HG03354 (cell line): ENCODE results near the gene KCNG2.
"Not testable (repeated sequence)": the region's sequence is repeated elsewhere in the genome, so short reads cannot be mapped to it uniquely, and the experiment has no call there.

Experiments used
- ATAC-seq: cut with Tn5 transposase; IDR thresholded peaks from one replicate; pipeline ENCODE4 v1.9.1; 2021; ENCODE audit warnings: mild to moderate bottlenecking; ENCODE audit not compliant: unreplicated experiment, poor library complexity, severe bottlenecking

KCNG2 gene

GRCh38 chr18:79864006-79864725, 66.4 kb downstream of the KCNG2 start:
- no peak for ATAC-seq

DNA sequence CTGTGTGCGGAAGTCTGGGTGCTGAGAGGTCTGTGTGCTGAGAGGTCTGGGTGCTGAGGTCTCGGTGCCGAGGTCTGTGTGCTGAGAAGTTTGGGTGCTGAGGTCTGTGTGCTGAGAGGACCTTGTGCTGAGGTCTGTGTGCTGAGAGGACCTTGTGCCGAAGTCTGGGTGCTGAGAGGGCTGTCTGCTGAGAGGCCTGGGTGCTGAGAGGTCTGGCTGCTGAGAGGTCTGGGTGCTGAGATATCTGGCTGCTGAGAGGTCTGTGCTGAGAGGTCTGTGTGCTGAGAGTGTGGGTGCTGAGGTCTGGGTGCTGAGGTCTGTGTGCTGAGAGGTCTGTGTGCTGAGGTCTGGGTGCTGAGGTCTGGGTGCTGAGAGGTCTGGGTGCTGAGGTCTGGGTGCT, 67.2 kb downstream of the KCNG2 start:
- not testable (repeated sequence) for ATAC-seq

DNA sequence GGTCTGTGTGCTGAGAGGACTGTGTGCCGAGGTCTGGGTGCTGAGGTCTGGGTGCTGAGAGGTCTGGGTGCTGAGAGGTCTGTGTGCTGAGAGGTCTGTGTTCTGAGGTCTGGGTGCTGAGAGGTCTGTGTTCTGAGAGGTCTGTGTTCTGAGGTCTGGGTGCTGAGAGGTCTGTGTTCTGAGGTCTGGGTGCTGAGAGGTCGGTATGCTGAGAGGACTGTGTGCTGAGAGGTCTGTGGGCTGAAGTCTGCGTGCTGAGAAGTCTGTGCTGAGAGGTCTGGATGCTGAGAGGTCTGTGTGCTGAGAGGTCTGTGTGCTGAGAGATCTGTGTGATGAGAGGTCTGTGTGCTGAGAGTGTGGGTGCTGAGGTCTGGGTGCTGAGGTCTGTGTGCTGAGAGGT, 68.2 kb downstream of the KCNG2 start:
- ATAC-seq: not testable (repeated sequence)

- no peak for ATAC-seq
These were observed 69.3 kb downstream of the KCNG2 start for GRCh38 chr18:79866889-79867574.

GRCh38 chr18:79867666-79868065, 69.9 kb downstream of the KCNG2 start:
- no peak for ATAC-seq

DNA sequence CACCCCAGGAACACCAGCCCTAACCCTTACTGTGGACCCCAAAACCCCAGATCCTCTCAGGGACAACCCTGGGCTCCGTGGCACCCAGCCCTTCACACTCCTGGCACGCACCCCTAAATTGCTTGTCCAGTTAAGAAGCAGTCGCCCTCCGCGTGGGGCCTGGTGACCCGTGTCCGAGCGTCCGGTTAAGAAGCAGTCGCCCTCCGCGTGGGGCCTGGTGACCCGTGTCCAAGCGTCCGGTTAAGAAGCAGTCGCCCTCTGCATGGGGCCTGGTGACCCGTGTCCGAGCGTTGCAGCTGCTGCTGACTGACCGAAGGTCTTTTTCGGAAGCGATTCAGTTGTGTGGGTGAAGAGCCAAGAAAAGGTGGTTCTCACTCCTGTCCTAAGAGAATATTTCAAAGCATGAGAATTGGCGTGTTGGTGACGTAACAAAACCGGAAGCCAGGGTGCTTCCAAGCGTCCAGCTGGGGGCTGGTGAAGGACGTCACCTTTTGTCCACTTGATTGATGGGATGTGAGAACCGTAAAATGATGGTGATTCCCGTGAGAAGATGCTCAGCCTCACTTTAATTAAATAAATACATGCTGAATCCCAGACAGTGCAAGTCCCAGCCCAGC, 70.5 kb downstream of the KCNG2 start:
- ATAC-seq: no peak

GRCh38 chr18:79868811-79869541, 71.2 kb downstream of the KCNG2 start:
- no peak for ATAC-seq

GRCh38 chr18:79869591-79870300, 72.0 kb downstream of the KCNG2 start:
- no peak for ATAC-seq

GRCh38 chr18:79870301-79871025, 72.7 kb downstream of the KCNG2 start:
- no peak for ATAC-seq

GRCh38 chr18:79871026-79871390, 73.3 kb downstream of the KCNG2 start:
- no peak for ATAC-seq

DNA sequence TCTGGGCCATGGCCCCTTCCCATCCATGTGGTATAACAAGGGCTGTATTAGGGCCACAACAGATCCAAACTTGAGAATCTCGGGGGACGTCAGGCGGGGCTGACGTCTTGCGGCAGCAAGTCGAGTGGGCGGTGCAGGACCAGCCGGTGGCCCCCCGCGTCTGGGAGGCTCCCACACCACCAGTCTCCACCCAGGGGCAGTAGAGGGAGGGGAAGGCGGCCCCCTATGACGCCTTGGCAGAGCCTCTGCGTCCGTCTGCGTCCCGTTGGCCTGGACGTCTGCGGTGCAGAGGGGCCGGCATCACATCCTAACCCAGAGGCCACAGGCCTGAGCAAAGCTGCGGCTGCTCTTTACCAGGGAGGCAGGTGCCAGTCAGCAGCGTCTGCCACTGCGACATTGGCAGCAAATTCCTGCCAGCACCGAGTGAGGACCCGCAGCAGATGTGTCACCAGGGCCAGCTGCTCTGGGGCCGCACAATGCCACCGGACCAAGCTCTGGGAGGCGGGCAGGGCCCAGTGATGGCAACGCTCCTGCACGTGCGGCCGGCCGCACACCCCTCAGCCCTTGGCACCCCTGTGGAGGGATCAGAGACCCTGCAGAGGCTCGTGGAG, 73.8 kb downstream of the KCNG2 start:
- ATAC-seq: no peak

- ATAC-seq: no peak
These were observed 75.0 kb downstream of the KCNG2 start for GRCh38 chr18:79872527-79873444.

DNA sequence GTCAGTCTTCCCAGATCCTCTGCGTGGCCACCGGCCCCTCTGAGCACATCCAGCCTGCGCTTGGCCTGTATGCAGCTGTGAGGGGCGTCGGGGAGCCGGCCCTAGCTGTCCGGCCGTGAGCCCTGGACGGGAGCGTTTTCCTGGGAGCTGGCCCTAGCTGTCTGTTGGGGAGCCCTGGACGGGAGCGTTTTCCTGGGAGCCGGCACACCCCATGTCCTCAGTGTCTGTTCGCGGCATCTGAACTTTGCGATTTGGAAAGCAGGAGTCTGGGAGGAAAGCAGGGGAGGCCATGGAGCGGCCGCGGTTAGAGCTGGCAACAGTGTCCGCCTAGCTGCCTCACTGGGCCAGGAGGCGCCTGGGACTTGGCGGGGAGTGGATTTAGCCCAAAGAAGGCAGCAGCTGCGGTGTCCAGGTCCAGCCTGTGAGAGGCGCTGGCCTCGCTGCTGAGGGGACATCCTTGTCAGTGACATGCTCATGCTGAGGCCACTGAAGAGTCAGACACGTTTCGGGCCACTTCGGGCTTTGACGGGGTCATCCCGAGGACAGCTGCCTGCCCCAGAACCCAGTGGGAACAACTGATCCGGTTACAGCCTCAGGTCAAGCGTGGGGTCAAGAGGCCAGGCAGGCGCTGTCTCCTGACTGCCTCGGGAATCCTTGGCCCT, 75.8 kb downstream of the KCNG2 start:
- no peak for ATAC-seq

DNA sequence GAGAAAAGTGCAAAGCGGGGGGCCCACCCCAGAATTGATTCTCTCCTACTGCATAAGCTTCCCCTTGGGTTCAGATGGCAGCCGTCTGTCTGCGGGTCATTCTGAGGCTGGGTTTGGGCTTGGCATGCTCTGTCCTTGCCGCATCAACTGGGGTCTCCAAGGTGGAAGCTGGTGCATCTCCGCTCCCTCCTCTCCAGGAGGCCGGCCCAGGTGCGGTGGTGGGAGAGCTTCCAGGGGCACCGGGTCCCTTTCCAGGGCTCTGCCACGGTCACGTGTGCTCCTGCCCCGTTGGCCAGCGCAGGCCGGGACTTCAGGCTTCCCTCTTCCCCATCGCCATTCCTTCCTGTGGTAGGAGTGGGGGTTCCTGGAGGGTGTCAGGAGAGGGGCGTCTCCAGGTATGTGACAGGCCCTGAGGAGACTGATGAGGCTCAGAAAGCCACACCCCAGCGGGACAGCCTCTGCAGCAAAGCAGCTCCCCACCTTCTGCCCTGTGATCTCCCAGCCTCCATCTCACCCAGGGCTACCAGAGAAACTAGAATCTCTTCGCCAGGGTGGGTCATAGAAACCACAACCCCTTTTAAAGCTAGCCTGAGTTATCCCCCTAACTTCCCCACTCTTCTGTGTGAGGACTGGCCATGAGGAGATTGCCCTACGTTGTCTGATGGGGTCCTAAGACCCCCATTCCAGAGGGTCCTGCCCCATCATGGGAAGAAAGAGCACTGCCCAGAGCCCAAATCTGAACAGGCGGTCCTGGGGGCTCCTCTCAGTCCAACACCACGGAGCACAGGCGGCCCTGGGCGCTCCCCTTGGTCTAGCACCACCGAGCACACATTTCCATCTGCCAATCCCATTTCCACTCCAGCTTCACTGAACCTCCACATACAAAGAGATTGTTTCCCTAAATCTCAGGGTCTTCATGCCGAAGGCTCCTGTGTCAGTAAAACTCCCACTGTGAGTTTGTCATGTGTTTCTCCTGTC, 77.1 kb downstream of the KCNG2 start:
- ATAC-seq: no peak

GRCh38 chr18:79875531-79875919, 77.8 kb downstream of the KCNG2 start:
- no peak for ATAC-seq

DNA sequence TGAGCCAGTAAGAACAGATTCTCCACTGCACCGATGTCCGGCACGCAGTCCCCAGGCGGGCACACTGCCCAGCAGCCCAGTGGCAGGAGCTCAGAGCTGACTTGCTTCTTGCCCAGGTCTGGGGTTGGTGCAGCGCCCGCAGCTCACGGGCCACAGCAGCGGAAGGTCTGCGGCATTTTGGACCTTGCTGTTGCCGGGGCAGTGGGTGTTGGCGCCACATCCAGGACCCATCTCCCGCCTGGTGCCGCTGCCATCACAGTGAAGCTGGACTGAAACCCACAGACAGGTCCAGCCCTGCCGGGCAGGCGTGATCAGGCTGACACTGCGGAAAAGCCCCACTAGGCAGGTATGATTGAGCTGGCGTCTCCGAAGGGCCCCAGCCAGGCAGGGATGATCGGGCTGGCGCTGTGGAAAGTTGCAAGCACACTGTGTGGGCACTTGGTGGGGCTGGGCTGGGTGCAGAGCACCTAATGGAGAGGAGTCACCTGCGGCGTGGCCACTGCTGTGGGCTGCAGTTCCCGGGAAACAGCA, 78.3 kb downstream of the KCNG2 start:
- ATAC-seq: no peak
